G401.6 (cell line): ENCODE results near the gene ACSL4.
"Not testable (repeated sequence)": the region's sequence is repeated elsewhere in the genome, so short reads cannot be mapped to it uniquely, and the experiment has no call there.

ENCODE experiments used
- FAIRE-seq: peaks from 2 replicates; lab custom pipeline; 2012; peaks lifted over from hg19 to GRCh38; lab: Jason Lieb, UNC

Gene ACSL4

DNA sequence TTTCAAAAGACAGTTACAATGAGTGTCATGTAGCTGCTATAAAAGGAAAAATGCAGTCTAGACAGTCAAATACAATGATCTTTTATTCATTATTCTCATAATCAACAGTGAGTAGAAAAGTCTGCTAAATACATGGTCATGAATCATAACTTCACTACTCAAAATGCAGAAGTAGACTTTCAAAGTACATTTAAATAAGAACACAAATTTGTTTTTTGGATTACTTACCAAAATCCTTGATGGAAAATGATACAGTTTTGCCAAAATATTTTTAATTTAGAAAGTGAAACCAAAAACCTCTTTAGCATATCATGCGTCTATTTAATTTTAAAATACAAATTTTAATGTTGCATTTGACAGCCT, 4.9 kb downstream of the ACSL4 start:
- no peak for FAIRE-seq

DNA sequence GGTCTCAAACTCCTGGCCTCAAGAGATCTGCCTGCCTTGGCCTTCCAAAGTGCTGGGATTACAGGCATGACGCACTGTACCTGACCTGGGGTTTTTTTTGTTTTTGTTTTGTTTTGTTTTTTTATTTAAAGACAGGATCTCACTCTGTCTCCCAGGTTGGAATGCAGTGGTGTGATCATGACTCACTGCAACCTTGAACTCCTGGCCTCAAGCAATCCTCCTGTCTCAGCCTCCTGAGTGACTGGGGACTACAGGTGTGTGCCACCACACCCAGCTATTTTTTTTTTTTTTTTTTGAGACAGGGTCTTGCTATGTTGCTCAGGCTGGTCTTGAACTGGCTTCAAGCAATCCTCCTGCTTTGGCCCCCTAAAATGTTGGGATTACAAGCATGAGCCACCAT, 8.1 kb downstream of the ACSL4 start:
- FAIRE-seq, result not testable (repeated sequence)

DNA sequence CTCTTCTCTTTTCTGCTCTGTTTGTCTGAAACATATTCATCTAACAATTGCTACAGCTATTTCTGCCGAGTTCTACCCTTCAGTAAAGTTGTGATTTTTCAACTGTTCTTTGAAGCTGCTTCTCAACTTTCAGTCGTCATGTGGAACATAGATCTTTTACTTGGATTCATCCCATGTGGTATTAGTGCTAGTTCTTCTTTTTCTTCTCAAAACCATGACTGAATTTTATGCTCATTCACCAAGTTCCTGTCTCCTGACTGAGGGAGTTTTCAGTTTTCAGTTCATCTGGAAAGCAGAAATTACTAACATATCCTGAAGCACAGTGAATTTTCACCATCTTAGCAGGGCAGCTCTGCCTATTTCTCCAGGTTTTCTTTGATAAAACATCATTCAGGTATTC, 12.1 kb downstream of the ACSL4 start:
- FAIRE-seq, result no peak

DNA sequence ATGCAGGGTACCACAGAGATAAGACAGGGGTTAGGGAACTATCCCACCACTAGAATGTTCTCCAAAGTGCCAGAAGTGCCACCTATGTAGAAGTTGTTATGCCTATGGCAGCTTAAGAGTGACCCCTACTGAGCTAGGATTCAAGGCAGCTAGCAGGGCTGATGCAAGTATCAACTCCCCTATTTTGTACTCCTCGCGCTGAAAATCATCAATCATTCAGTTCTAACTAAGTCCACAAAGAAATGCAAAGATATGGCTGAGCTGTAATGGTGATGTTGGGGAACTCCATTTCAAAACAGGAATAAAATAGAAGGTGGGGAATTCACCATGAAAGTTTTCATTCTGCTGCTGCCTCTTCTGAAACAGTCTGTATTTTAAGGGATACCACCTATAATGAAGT, 13.8 kb downstream of the ACSL4 start:
- FAIRE-seq, result no peak

DNA sequence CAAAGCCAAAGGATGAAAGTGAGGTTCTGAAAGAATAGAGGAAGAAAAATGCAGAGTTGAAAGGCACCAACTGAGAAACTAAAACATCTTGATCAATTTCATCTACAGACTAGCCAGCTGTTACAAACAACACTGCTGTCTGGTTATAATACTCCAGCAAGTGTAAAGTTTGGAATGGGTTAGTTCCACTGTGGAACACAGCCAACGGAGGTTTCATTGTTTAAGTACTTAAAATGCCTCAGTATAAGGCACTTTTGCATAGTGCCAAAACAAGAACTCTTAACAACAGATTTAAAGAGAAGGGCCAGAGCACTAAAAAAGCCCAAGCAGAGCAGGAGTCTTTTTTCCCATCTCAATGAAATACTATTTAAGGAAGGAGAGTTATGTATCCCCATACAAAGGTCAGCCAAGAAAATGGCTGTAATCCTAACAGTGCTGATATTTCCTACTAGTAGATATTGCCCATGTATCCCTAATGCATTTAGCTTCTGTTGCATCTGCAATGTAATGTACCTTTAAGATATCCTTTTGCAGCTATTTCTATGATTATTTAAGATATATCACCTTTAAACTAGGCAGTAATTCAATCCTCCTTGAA, 16.5 kb downstream of the ACSL4 start:
- FAIRE-seq, result no peak

DNA sequence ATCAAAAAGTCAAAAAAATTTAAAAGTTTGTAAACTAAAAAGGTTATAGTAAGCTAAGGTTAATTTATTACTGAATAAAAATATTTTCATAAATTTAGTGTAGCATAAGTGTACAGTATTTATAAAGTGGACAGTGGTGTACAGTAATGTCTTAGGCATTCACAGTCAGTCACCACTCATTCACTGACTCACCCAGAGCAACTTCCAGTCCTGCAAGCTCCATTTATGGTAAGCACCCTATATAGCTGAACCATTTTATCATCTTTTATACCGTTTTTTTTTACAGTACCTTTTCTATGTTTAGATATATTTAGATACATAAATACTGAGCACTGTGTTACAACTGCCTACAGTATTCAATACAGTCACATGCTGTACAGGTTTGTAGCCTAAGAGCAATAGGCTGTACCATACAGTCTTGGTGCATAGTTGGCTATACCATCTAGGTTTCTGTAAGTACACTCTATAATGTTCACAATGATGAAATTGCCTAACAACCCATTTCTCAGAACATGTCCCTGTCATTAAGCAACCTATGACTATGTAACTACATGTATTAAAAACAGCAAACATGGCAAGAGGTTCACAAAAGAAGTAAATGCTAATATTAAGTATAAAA, 18.6 kb downstream of the ACSL4 start:
- FAIRE-seq, result no peak

DNA sequence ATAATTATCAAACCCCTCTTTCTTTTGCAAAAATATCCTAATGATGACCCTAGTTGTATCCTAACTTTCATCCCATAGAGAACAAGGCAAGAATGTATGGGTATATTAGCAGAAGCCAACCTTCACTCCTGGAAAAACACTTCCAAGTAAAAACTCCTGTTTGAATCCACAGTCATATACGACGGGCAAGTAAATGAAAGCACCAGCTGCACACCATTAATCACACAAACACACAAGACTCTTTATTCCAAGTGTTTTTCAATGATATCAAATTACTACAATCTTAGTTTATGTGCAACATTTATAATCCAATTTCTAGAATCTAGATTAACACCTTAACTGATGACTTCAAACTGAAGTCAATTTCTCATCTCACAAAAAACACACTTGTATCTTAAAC, 22.9 kb downstream of the ACSL4 start:
- no peak for FAIRE-seq

DNA sequence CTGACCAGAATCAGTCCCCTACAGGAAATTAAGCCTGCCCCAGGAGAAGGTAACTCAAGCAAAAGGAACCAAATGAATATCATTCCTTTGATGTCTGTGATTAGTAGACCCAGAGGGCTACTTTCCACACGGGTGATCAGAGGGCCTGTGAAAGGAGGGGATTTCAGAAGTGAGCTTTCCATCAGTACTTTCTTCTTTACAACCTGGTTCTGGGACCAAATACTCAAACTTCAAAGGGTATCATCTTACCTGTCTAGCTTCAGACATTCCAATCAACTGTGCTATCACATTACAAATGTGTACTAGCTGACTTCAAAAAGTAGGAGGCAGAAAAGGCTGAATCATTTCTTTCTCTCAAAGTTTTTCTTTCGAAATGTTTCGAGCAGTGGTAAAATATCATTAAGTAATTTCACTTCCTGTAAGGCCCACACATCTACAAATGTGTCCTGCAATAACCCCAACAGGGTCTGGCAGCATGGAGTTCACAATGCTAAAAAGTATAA, 23.9 kb downstream of the ACSL4 start:
- no peak for FAIRE-seq

DNA sequence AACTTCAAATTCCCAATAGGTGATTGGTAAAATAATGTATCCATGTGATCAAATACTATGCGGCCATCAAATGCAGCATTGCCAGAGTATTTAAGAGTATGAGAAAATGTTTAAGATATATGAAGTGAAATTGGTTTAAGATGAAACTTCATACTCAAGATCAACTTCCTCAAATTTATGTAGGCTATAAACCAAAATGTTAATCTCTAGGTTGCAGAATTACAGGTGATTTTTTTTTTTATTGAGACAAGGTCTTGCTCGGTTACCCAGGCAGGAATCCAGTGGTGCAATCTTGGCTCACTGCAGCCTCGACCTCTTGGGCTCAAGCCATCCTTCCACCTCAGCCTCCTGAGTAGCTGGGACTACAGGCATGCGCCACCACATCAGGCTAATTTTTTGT, 25.3 kb downstream of the ACSL4 start:
- FAIRE-seq, result no peak

DNA sequence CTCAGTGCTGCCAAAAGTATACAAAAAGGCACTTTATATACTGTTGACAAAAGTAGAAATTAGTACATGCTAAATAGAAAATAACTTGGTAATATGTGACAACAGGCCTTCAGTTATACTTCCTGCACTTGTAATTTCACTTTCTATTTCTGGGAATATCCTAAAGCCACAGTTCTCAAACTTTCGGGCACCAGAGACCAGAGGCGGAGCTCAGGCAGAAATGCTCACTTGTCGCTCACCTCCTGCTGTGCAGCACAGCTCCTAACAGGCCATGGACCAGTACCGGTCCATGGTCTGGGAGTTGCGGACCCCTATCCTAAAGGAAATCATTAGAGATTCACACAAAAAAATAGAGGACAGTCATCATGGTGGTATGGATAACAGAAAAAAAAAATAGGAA, 25.7 kb downstream of the ACSL4 start:
- FAIRE-seq, result no peak

DNA sequence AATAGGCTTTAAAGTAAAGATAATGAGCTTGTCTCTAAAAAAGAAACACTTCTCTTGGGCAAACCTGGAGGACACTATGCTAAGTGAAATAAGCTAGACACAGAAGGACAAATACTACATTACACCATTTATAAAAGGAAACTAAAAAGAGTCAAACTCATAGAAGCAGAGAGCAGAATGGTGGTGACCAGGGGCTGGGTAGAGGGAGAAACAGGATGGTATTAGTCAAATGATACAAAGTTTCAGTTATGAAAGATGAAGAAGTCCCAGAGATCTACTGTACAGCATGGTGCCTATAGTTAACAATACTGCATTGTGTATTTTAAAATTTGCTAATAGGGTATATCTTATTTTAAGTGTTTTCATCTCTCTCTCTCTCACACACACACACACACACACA, 28.5 kb downstream of the ACSL4 start:
- no peak for FAIRE-seq

DNA sequence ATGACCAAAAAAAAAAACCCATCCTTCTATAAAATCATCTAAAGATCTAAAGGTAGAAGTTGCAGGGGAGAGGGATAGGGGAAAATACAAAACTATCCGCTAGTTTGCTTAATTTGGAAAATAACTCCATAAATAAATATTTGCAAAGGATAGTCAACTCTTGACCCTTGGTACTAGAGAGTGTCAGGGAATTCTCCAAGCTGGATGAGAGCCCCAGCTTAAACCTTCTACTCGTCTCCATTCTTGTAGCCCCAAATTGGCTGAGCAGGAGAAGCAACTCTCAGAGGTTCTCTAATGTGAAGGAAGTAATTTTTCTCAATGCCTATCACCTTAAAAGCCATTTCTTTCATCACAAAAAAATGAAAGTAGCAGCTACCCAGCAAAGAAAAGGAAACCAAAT, 35.2 kb downstream of the ACSL4 start:
- FAIRE-seq, result no peak

DNA sequence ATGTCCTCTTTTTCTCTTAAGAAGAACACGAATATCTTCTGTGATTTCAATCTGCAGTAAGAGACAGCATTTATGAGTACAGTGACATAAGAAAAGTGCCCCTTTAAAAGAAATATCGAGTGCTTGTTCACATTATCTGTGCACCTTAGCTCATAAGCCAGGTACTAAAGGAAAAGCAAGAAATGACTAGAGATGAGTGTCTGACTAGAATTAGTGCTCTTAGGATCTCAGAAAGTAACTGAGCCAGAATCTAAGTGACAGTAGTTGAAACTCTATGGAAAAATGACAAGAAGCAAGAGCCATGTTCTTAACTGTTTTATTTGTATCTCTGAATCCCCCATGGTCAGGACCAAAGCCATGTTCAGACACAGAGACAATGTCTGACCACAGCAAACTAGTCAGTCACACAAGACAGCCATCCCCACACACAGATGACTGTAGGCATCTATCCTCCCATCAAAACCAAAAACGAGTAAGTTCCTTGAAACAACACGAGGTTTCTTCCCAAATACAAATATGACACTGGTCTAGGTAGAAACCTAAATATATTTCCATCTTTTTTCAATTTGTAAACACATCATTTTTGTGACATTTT, 36.8 kb downstream of the ACSL4 start:
- FAIRE-seq, result no peak

DNA sequence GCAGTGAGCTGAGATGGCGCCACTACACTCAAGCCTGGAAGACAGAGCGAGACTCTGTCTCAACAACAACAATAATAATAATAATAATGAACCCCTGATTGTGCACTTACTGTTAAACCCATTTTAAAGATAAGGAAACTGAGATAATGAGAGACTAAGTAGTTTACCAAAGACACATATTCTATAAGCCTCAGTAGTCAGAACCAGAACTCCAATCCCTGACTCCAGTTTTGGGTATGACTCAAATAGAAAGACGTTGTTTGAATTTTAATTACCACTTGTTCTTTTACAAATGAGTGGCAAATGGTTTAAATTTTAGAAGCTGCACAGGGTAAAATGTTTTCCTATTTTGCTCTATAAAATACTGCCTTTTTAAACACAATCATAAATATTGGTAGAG, 37.4 kb downstream of the ACSL4 start:
- no peak for FAIRE-seq

DNA sequence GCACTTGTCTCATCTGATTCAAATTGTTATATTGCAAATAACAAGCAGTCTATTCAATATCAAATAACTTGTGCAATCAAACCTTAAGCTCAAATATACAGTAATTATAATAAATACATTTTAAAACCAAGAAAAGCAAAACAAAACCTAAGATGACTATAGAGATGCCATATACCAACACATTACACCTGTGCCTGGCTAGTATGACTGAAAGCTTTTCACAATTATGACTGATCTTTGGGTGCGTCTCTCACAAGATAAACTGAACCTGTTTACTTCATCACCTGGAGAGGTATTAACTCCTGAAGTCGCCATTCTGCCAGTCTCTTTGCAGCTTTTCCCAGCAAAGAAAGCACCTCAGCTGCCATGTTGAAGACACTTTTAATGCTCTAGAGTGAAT, 41.3 kb downstream of the ACSL4 start:
- no peak for FAIRE-seq

DNA sequence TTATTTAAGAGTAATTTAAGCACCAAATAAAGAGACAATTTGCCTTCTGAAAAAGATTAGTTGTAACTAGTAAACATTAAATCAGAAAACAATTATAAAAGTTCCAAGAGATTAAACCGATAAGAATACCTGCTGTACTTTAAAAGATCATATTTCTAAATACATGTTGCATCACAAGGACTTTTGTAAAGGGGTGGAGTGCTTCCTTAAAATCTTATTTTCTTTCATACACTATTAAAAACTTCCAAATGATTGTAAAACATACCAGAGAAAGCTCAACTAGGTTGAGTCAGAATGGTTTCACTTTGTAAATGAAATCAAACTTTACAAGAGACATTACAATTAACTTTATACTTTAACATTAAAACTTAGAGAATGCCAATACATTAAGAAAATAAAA, 41.8 kb downstream of the ACSL4 start:
- no peak for FAIRE-seq

DNA sequence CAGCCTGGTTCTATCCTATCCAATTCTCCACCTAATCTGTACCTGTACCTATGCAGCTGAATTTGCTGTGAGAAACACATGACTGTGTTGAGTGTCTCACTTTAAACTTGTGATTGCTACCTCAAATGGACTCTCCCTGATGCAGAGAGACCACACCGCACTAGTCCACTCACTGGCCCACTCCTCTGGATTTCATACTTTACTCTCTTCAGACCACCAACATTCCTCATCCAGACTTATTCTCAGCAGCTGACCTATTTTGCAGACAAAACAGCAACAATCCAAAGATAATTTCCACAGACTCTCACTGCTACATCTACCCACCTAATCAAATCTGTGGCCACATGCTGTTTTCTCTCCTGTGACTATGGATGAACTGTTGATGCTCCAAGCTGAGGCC, 45.2 kb downstream of the ACSL4 start:
- no peak for FAIRE-seq

DNA sequence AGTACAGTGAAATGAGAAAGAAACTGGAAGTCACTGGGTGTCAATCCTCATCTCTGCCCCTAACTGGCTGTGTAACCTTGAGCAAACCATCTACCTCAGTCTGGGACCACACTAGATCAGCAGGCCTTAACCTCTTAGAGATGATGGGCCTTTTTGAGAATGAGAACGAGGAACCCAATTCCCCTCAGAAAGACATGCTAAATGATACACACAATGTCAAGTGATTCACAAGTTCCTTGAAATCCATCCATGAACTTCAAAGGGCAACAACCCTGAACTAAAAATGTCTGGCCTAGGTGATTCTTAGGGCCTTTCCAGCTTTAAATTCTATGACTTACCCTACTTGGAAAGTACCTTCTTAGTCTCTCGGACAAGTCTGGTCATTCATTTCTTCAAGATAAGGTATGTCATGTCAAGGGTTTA, 47.4 kb downstream of the ACSL4 start:
- FAIRE-seq, result no peak

DNA sequence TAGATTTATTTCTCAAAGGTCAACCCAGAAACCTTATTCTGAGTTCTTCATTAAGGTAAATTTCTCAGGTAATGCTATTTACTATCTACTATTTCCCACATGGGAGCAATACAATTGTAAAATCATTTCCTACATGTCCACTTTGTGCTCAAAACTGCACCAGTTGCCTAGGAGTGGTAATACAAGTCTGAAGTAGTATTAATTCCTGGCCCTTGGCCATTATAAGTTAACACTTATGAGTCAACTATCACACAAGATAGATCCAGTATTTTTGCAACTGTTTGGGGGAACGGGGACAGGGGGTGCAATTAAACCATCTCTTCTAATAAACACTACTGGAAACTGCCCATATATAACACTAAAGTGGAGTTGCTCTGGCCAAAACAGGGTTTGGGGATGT, 48.9 kb downstream of the ACSL4 start:
- FAIRE-seq, result no peak

DNA sequence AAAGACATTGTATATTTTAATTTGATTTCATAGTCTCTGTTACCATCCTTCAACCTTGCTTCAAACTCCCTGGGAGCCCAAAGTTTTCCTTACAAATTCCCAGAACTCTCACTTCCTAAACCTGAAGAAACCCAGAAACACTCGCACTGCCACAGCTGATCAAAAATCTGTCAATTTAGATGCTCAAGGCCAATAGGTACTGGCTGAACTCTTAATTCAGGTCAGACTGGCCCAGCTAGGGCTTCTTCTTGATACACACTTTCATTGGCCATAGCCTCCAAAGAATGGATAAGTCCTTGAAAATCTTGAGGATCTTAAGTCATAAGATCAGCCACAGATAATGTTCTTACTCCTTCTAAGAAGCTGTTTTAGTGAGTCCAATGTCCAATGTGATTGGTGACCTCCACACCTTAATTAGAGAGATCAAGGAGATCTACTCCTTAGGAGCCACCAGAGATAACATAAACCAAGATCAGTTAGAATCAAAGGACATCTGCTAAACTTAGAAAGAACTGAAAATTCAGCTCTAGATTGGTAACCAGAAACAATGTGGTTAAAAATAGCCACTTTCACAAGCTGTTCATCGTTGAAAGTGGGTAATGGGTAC, 51.5 kb downstream of the ACSL4 start:
- FAIRE-seq, result no peak

DNA sequence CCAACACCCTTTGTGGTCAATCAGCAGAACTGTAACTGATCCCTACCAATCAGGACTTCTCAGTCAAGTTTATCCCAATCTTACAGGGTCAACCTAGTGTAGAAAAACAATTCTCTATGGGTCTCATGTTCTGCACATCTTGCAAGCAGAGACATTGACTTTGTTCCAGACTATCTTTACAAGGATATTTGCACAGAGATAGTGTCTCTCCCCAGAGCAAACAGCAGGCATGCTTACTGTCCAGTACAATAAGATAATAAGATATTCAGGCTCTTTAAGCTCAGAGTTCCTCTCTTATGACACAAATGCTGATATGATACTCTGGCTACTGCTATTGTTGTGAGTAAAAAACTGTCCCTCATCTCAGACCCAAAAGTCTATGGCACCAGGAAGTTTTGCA, 53.2 kb downstream of the ACSL4 start:
- FAIRE-seq, result no peak

DNA sequence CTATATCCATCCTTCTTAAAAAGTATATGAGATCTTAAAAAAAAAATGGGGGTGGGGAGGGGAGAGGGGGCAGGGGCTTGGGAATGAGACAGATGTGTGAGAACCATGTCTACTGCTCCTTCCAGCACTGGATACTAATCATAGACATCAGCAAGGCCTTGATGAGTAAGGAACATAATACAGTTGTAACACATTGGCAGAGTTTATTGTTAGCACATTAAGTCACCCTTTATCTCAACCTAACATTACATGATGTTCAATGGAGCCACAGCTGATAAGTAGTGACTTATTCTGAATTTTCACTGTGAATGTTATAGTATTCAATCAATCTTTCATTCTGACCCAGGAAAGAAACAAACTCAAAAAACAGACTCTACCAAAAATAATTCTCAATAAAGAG, 60.8 kb downstream of the ACSL4 start:
- FAIRE-seq, result no peak

DNA sequence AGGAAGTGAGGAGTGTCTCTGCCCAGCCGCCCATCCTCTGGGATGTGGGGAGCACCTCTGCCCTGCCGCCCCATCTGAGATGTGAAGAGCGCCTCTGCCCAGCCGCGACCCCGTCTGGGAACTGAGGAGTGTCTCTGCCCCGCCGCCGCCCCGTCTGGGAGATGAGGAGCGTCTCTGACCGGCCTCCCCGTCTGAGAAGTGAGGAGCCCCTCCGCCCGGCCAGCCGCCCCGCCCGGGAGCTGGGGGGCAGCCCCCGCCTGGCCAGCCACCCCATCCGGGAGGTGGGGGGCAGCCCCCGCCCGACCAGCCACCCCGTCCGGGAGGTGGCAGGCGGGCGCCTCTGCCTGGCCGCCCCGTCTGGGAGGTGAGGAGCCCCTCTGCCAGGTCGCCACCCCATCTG, 61.9 kb downstream of the ACSL4 start:
- FAIRE-seq, result not testable (repeated sequence)

DNA sequence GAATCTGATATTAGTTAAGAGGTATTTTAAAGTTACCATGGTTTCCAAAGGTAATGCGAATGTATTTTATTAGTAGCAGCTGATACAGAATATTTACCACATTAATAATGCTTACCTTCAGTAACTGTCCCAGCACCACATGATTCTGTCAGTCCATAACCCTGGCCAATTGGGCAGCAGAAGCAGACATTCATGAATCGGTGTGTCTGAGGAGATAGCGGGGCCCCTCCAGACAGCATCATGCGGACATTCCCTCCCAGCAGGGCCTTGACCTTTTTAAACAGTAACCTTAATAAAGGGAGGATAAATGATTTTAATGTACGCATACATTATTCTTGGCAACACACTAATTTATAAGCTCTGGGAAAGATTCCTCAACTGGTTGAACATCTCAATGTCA, 65.1 kb downstream of the ACSL4 start:
- no peak for FAIRE-seq
